CD4-positive, alpha-beta memory T cell (primary cell): ENCODE results near the gene APOL2. TPM values are rescaled to one million over a fixed set of nuclear protein-coding genes. Genes with fewer than 3 reads are reported as not detected.
"Not testable (repeated sequence)": the region's sequence is repeated elsewhere in the genome, so short reads cannot be mapped to it uniquely, and the experiment has no call there.

ENCODE experiments used
- CTCF ChIA-PET: fragments of 350-600 bp; sonication (Branson Sonifier 250); formaldehyde crosslinking; loops from one replicate; lab custom pipeline; 2021; ENCODE audit warnings: inconsistent platforms; ENCODE audit not compliant: partially characterized antibody; lab: Charles Lee
- POLR2A ChIA-PET: fragments of 350-600 bp; sonication (Branson Sonifier 250); formaldehyde crosslinking; loops from one replicate; lab custom pipeline; 2021; ENCODE audit not compliant: partially characterized antibody; lab: Charles Lee
- DNase-seq, 5 donors: peaks; one replicate each; pipeline versions ENCODE4 v3.0.0 to v3.0.0-alpha.2; 2020 to 2022; ENCODE audit warnings: mixed read lengths in 1 of 5
- H3K27ac ChIP-seq: one replicate; pipeline ENCODE4 v1.7.0; 2013; ENCODE audit warnings: low read depth, low read length
- H3K27me3 ChIP-seq: 2 replicates; pipeline ENCODE4 v1.7.0; 2013; ENCODE audit warnings: mild to moderate bottlenecking, low read length, moderate library complexity; ENCODE audit not compliant: insufficient read depth
- H3K36me3 ChIP-seq: 2 replicates; pipeline ENCODE4 v1.7.0; 2013; ENCODE audit warnings: mild to moderate bottlenecking, low read length, moderate library complexity; ENCODE audit not compliant: insufficient read depth
- H3K4me1 ChIP-seq: 2 replicates; pipeline ENCODE4 v1.7.0; 2013; ENCODE audit warnings: mild to moderate bottlenecking, low read length, moderate library complexity; ENCODE audit not compliant: insufficient read depth
- H3K4me3 ChIP-seq, 2 donors: one replicate each; pipeline ENCODE4 v1.7.0; 2013; ENCODE audit warnings: low read length in 2 of 2, mild to moderate bottlenecking in 1 of 2
- H3K9me3 ChIP-seq, 2 donors: one replicate each; pipeline ENCODE4 v1.7.0; 2013; ENCODE audit warnings: low read length in 2 of 2, control low read depth in 1 of 2; ENCODE audit not compliant: control insufficient read depth in 1 of 2
- H3K27ac Mint-ChIP-seq, 7 donors: one replicate each; pipeline ENCODE4 v1.8.0; 2020 to 2021; ENCODE audit warnings: mixed read lengths in 7 of 7, mild to moderate bottlenecking in 6 of 7, inconsistent platforms in 3 of 7, moderate library complexity in 3 of 7
- H3K27me3 Mint-ChIP-seq, 2 donors: one replicate each; pipeline ENCODE4 v1.8.0; 2020 to 2021; ENCODE audit warnings: mixed read lengths in 2 of 2
- H3K36me3 Mint-ChIP-seq, 2 donors: one replicate each; pipeline ENCODE4 v1.8.0; 2020 to 2021; ENCODE audit warnings: mixed read lengths in 2 of 2, inconsistent platforms in 1 of 2, mild to moderate bottlenecking in 1 of 2
- H3K4me1 Mint-ChIP-seq, 4 donors: one replicate each; pipeline ENCODE4 v1.8.0; 2020 to 2021; ENCODE audit warnings: mixed read lengths in 4 of 4, mild to moderate bottlenecking in 1 of 4
- H3K4me3 Mint-ChIP-seq, 8 donors: one replicate each; pipeline ENCODE4 v1.8.0; 2020 to 2021; ENCODE audit warnings: mixed read lengths in 8 of 8, mild to moderate bottlenecking in 7 of 8, moderate library complexity in 6 of 8, inconsistent platforms in 3 of 8
- H3K9me3 Mint-ChIP-seq, 8 donors: one replicate each; pipeline ENCODE4 v1.8.0; 2020 to 2021; ENCODE audit warnings: mixed read lengths in 8 of 8, mild to moderate bottlenecking in 5 of 8, inconsistent platforms in 3 of 8, moderate library complexity in 1 of 8
- intact Hi-C: fragments of 100-400 bp; cut with micrococcal nuclease; formaldehyde crosslinking; loops from one replicate; pipeline ENCODE4 v1.15.1; 2023
- polyA plus RNA-seq, 2 donors: library from polyadenylated mRNA; unstranded; fragments of 300-500 nt; fragmentation: Illumina TruSeq; gene quantifications; one replicate each; pipeline ENCODE4 v1.2.3, GENCODE V29; 2021
- total RNA-seq, 2 experiments: library from RNA; stranded (reverse); gene quantifications; one replicate each; pipeline ENCODE4 v1.2.3, GENCODE V29; 2021

APOL2 gene
- total and polyA plus RNA-seq, 4 experiments from 2014 or later, result 24.4 to 103 (median 61.7) TPM

GRCh38 chr22:36251979-36252608 is 12.8 kb upstream of the APOL2 start:
- H3K27me3 ChIP-seq, DNase-seq, H3K9me3 ChIP-seq, intact Hi-C loops, H3K9me3 Mint-ChIP-seq, H3K36me3 ChIP-seq, H3K27me3 Mint-ChIP-seq, H3K4me3 ChIP-seq: not testable (repeated sequence)
- Histone ChIP-seq H3K27ac (peak overlapping the region; percentile 73), H3K4me1 (peaks cover 34% of the 10 kb centered on the region)
- Mint-ChIP-seq H3K36me3 (peaks cover 11 to 25% of the 10 kb centered on the region in 2 donors), H3K4me3 (peak overlapping the region; percentile 95 to 99 (median 97)), H3K4me1 (peaks cover 27 to 59% (median 39%) of the 10 kb centered on the region in 4 donors), H3K27ac (peak overlapping the region; percentile 39 to 97 (median 95))
- POLR2A ChIA-PET, result interaction anchor here (1.1 to 3.2 kb wide), 3 partner anchors 10 to 93 kb away, joined by 3 to 44 read pairs (median 3); partner anchors contain the start of gene APOL2
- CTCF ChIA-PET, result interaction anchor here (2.2 to 3.7 kb wide), 3 partner anchors 9 to 26 kb away, joined by 8 to 47 read pairs (median 17); partner anchors contain the start of gene APOL2

- Mint-ChIP-seq H3K36me3 (peaks cover 0 to 11% of the 10 kb centered on the region in 2 donors), H3K27ac (peak overlapping the region in 3 of 7 donors; percentile 13 to 52 (median 18)), H3K4me3 (peak overlapping the region in 1 of 8 donors; percentile 30), H3K4me1 (peaks cover 17 to 43% (median 30%) of the 10 kb centered on the region in 4 donors)
- H3K9me3 Mint-ChIP-seq, DNase-seq, H3K27me3 ChIP-seq, H3K9me3 ChIP-seq, POLR2A ChIA-PET, H3K4me3 ChIP-seq, H3K36me3 ChIP-seq, H3K27me3 Mint-ChIP-seq, CTCF ChIA-PET, intact Hi-C loops, H3K27ac ChIP-seq: not testable (repeated sequence)
- H3K4me1 ChIP-seq, result peaks cover 28% of the 10 kb centered on the region
Measured at GRCh38 chr22:36250292-36250960, 11.1 kb upstream of the APOL2 start.

- no peak overlapping the region for H3K27ac ChIP-seq
- Mint-ChIP-seq H3K36me3 (peaks cover 0 to 10% of the 10 kb centered on the region in 2 donors), H3K4me1 (peaks cover 14 to 30% (median 21%) of the 10 kb centered on the region in 4 donors), H3K27me3 (no peaks in the 10 kb centered on the region), H3K9me3 (peaks cover 0 to 4% (median 0%) of the 10 kb centered on the region in 8 donors), H3K4me3 (no peak overlapping the region), H3K27ac (no peak overlapping the region)
- H3K9me3 ChIP-seq, result no peaks in the 10 kb centered on the region
- POLR2A ChIA-PET, result no interaction called here
- DNase-seq, result no peak
- no peaks in the 10 kb centered on the region for H3K36me3 ChIP-seq
- peaks cover 15% of the 10 kb centered on the region for H3K4me1 ChIP-seq
- intact Hi-C loops, result no loop called here
- no peak overlapping the region for H3K4me3 ChIP-seq
- CTCF ChIA-PET, result interaction anchor here (1.3 kb wide), 1 partner anchor 9 kb away, joined by 4 read pairs; the partner anchor contains the start of gene APOL2
- H3K27me3 ChIP-seq, result no peaks in the 10 kb centered on the region
Measured at GRCh38 chr22:36249160-36249559, 9.8 kb upstream of the APOL2 start.

- H3K4me1 ChIP-seq, result peaks cover 6% of the 10 kb centered on the region
- no peaks in the 10 kb centered on the region for H3K27me3 ChIP-seq
- H3K9me3 ChIP-seq, result no peaks in the 10 kb centered on the region
- ChIA-PET POLR2A (no interaction called here), CTCF (interaction anchor here (1.3 kb wide), 1 partner anchor 8 kb away, joined by 4 read pairs; the partner anchor contains the start of gene APOL2)
- no peak overlapping the region for H3K4me3 Mint-ChIP-seq
- H3K9me3 Mint-ChIP-seq, result peaks cover 0 to 4% (median 0%) of the 10 kb centered on the region in 8 donors
- H3K27me3 Mint-ChIP-seq, result no peaks in the 10 kb centered on the region
- H3K36me3 ChIP-seq, result no peaks in the 10 kb centered on the region
- DNase-seq, result no peak
- peaks cover 0 to under 1% of the 10 kb centered on the region in 2 donors for H3K36me3 Mint-ChIP-seq
- H3K27ac Mint-ChIP-seq, result no peak overlapping the region
- H3K27ac ChIP-seq, result no peak overlapping the region
- intact Hi-C loops, result no loop called here
- peaks cover 7 to 18% (median 11%) of the 10 kb centered on the region in 4 donors for H3K4me1 Mint-ChIP-seq
- no peak overlapping the region for H3K4me3 ChIP-seq
Measured at GRCh38 chr22:36247955-36248354, 8.6 kb upstream of the APOL2 start.

- no peaks in the 10 kb centered on the region for H3K4me1 ChIP-seq
- Mint-ChIP-seq H3K4me1 (peaks cover 0 to 6% (median 2%) of the 10 kb centered on the region in 4 donors), H3K9me3 (peaks cover 0 to 10% (median 4%) of the 10 kb centered on the region in 8 donors), H3K27ac (no peak overlapping the region), H3K27me3 (no peaks in the 10 kb centered on the region), H3K4me3 (peak overlapping the region in 1 of 8 donors; percentile 14), H3K36me3 (no peaks in the 10 kb centered on the region)
- intact Hi-C loops, result no loop called here
- DNase-seq, result no peak
- H3K27me3 ChIP-seq, result no peaks in the 10 kb centered on the region
- H3K4me3 ChIP-seq, result no peak overlapping the region
- no peaks in the 10 kb centered on the region for H3K36me3 ChIP-seq
- H3K9me3 ChIP-seq, result no peaks in the 10 kb centered on the region
- CTCF ChIA-PET, result no interaction called here
- no peak overlapping the region for H3K27ac ChIP-seq
- POLR2A ChIA-PET, result no interaction called here
Measured at GRCh38 chr22:36246718-36247117, 7.4 kb upstream of the APOL2 start.

GRCh38 chr22:36245805-36246356 is 6.6 kb upstream of the APOL2 start:
- Histone ChIP-seq H3K27me3 (no peaks in the 10 kb centered on the region), H3K27ac (no peak overlapping the region), H3K9me3 (no peaks in the 10 kb centered on the region), H3K4me1 (no peaks in the 10 kb centered on the region), H3K4me3 (no peak overlapping the region), H3K36me3 (no peaks in the 10 kb centered on the region)
- H3K36me3 Mint-ChIP-seq, result no peaks in the 10 kb centered on the region
- H3K4me1 Mint-ChIP-seq, result no peaks in the 10 kb centered on the region
- no peak for DNase-seq
- no peak overlapping the region for H3K27ac Mint-ChIP-seq
- ChIA-PET CTCF (no interaction called here), POLR2A (no interaction called here)
- no peak overlapping the region for H3K4me3 Mint-ChIP-seq
- peaks cover 0 to 10% (median 4%) of the 10 kb centered on the region in 8 donors for H3K9me3 Mint-ChIP-seq
- H3K27me3 Mint-ChIP-seq, result no peaks in the 10 kb centered on the region
- intact Hi-C loops, result no loop called here
